ENCODE data around the gene PLCXD1. TPM values are rescaled to one million over a fixed set of nuclear protein-coding genes. Genes with fewer than 3 reads are reported as not detected.
A peak's percentile ranks its signal among the peaks of the same experiment; 100 is the strongest.
"Not testable (repeated sequence)": the region's sequence is repeated elsewhere in the genome, so short reads cannot be mapped to it uniquely, and the experiment has no call there.

PLCXD1 gene
- total RNA-seq, 1 donor from 2014 or later = 2.0 TPM

- no peak for DNase-seq (ENCODE audit: low read depth)
These were observed 35.5 kb downstream of the PLCXD1 start for GRCh38 chrX:316351-317325.

GRCh38 chrX:317424-318067 lies 36.4 kb downstream of the PLCXD1 start:
- no peak for DNase-seq (ENCODE audit: low read depth)

GRCh38 chrX:318068-318738 lies 37.0 kb downstream of the PLCXD1 start:
- peak; percentile 99 for DNase-seq (ENCODE audit: low read depth)

GRCh38 chrX:318739-319578 lies 37.8 kb downstream of the PLCXD1 start, which contains the start of gene GTPBP6:
TSS of gene GTPBP6 (minus strand) at chrX:318796. CDS start at chrX:318787, 9 bp downstream.
- peak; percentile 100 for DNase-seq (ENCODE audit: low read depth)

- DNase-seq (ENCODE audit: low read depth) = no peak
These were observed 38.5 kb downstream of the PLCXD1 start for GRCh38 chrX:319579-320125.

- DNase-seq (ENCODE audit: low read depth) = no peak
These were observed 39.1 kb downstream of the PLCXD1 start for GRCh38 chrX:320126-320783.

- DNase-seq (ENCODE audit: low read depth) = peak; percentile 30
These were observed 42.8 kb downstream of the PLCXD1 start for GRCh38 chrX:323721-324628.

GRCh38 chrX:324664-325063 lies 43.5 kb downstream of the PLCXD1 start:
- DNase-seq (ENCODE audit: low read depth) = not testable (repeated sequence)

- no peak for DNase-seq (ENCODE audit: low read depth)
These were observed 46.5 kb downstream of the PLCXD1 start for GRCh38 chrX:327660-328126.

- DNase-seq (ENCODE audit: low read depth) = no peak
These were observed 48.2 kb downstream of the PLCXD1 start for GRCh38 chrX:329291-329910.

GRCh38 chrX:330141-330725 lies 49.1 kb downstream of the PLCXD1 start:
- DNase-seq (ENCODE audit: low read depth) = not testable (repeated sequence)

GRCh38 chrX:330726-331150 lies 49.6 kb downstream of the PLCXD1 start:
- DNase-seq (ENCODE audit: low read depth) = no peak

GRCh38 chrX:331151-331824 lies 50.1 kb downstream of the PLCXD1 start:
- peak; percentile 66 for DNase-seq (ENCODE audit: low read depth)

GRCh38 chrX:331825-332495 lies 50.8 kb downstream of the PLCXD1 start:
- no peak for DNase-seq (ENCODE audit: low read depth)

GRCh38 chrX:332496-332860 lies 51.3 kb downstream of the PLCXD1 start:
- no peak for DNase-seq (ENCODE audit: low read depth)

- no peak for DNase-seq (ENCODE audit: low read depth)
These were observed 51.9 kb downstream of the PLCXD1 start for GRCh38 chrX:332916-333610.

Measured in myocyte (in vitro differentiated cells).